Rectal smooth muscle tissue (tissue), 1 donor: ENCODE measurements around the gene CPA2.
"Not testable (repeated sequence)": the region's sequence is repeated elsewhere in the genome, so short reads cannot be mapped to it uniquely, and the experiment has no call there.

Experiments used
- H3K27ac ChIP-seq: one replicate; pipeline ENCODE4 v1.7.0; 2013; ENCODE audit warnings: low read depth, low read length, inconsistent platforms
- H3K27me3 ChIP-seq: one replicate; pipeline ENCODE4 v1.7.0; 2013; ENCODE audit warnings: low read length; ENCODE audit not compliant: control insufficient read depth, insufficient read depth
- H3K36me3 ChIP-seq: one replicate; pipeline ENCODE4 v1.7.0; 2013; ENCODE audit warnings: low read length; ENCODE audit not compliant: control insufficient read depth, insufficient read depth
- H3K4me1 ChIP-seq: one replicate; pipeline ENCODE4 v1.7.0; 2013; ENCODE audit warnings: low read length; ENCODE audit not compliant: control insufficient read depth, insufficient read depth
- H3K4me3 ChIP-seq: one replicate; pipeline ENCODE4 v1.7.0; 2013; ENCODE audit warnings: low read length
- H3K9ac ChIP-seq: one replicate; pipeline ENCODE4 v1.7.0; 2013; ENCODE audit warnings: low read length

The CPA2 gene

GRCh38 chr7:130232209-130232608 lies 34.5 kb upstream of the CPA2 start:
- no peaks in the 10 kb centered on the region for H3K36me3 ChIP-seq
- H3K9ac ChIP-seq = no peak overlapping the region

GRCh38 chr7:130234078-130234477 lies 32.6 kb upstream of the CPA2 start:
- H3K36me3 ChIP-seq = no peaks in the 10 kb centered on the region
- H3K27ac ChIP-seq = no peak overlapping the region
- no peak overlapping the region for H3K4me3 ChIP-seq
- H3K9ac ChIP-seq = no peak overlapping the region
- H3K27me3 ChIP-seq = no peaks in the 10 kb centered on the region
- no peaks in the 10 kb centered on the region for H3K4me1 ChIP-seq

More at GRCh38 chr7:130232209-130232608, 34.5 kb upstream of the CPA2 start:
- Histone ChIP-seq H3K4me1 (peaks cover 6% of the 10 kb centered on the region), H3K27me3 (no peaks in the 10 kb centered on the region), H3K27ac (no peak overlapping the region), H3K4me3 (no peak overlapping the region)

GRCh38 chr7:130236361-130236760 lies 30.3 kb upstream of the CPA2 start:
- not testable (repeated sequence) for H3K4me1 ChIP-seq, H3K4me3 ChIP-seq, H3K36me3 ChIP-seq, H3K9ac ChIP-seq, H3K27me3 ChIP-seq, H3K27ac ChIP-seq

- Histone ChIP-seq H3K27me3 (no peaks in the 10 kb centered on the region), H3K36me3 (no peaks in the 10 kb centered on the region), H3K9ac (no peak overlapping the region), H3K27ac (no peak overlapping the region), H3K4me1 (no peaks in the 10 kb centered on the region), H3K4me3 (no peak overlapping the region)
Measured at GRCh38 chr7:130240240-130240639, 26.4 kb upstream of the CPA2 start.

GRCh38 chr7:130242198-130243014 lies 24.3 kb upstream of the CPA2 start:
- Histone ChIP-seq H3K27ac (no peak overlapping the region), H3K4me3 (no peak overlapping the region), H3K36me3 (no peaks in the 10 kb centered on the region), H3K27me3 (no peaks in the 10 kb centered on the region), H3K4me1 (no peaks in the 10 kb centered on the region), H3K9ac (no peak overlapping the region)

- H3K4me3 ChIP-seq = not testable (repeated sequence)
Measured at GRCh38 chr7:130243486-130243885, 23.2 kb upstream of the CPA2 start.

GRCh38 chr7:130246491-130246890 lies 20.2 kb upstream of the CPA2 start:
- not testable (repeated sequence) for H3K9ac ChIP-seq, H3K27me3 ChIP-seq, H3K36me3 ChIP-seq, H3K4me1 ChIP-seq, H3K27ac ChIP-seq, H3K4me3 ChIP-seq

More at GRCh38 chr7:130243486-130243885, 23.2 kb upstream of the CPA2 start:
- not testable (repeated sequence) for H3K27me3 ChIP-seq, H3K27ac ChIP-seq, H3K4me1 ChIP-seq, H3K36me3 ChIP-seq, H3K9ac ChIP-seq

GRCh38 chr7:130248842-130249241 lies 17.8 kb upstream of the CPA2 start:
- H3K27me3 ChIP-seq, H3K4me1 ChIP-seq, H3K4me3 ChIP-seq, H3K27ac ChIP-seq, H3K36me3 ChIP-seq, H3K9ac ChIP-seq: not testable (repeated sequence)

GRCh38 chr7:130249626-130250025 lies 17.0 kb upstream of the CPA2 start:
- not testable (repeated sequence) for H3K9ac ChIP-seq, H3K27ac ChIP-seq, H3K27me3 ChIP-seq, H3K4me1 ChIP-seq, H3K36me3 ChIP-seq, H3K4me3 ChIP-seq

GRCh38 chr7:130254555-130254954 lies 12.1 kb upstream of the CPA2 start:
- Histone ChIP-seq H3K4me3 (no peak overlapping the region), H3K9ac (no peak overlapping the region), H3K4me1 (no peaks in the 10 kb centered on the region), H3K27ac (no peak overlapping the region), H3K27me3 (no peaks in the 10 kb centered on the region), H3K36me3 (no peaks in the 10 kb centered on the region)

GRCh38 chr7:130256704-130257103 lies 10.0 kb upstream of the CPA2 start:
- Histone ChIP-seq H3K27me3 (no peaks in the 10 kb centered on the region), H3K27ac (no peak overlapping the region), H3K36me3 (no peaks in the 10 kb centered on the region), H3K4me3 (no peak overlapping the region), H3K9ac (no peak overlapping the region), H3K4me1 (no peaks in the 10 kb centered on the region)

GRCh38 chr7:130258494-130259078 lies 8.1 kb upstream of the CPA2 start:
- H3K27me3 ChIP-seq = no peaks in the 10 kb centered on the region
- no peaks in the 10 kb centered on the region for H3K4me1 ChIP-seq
- H3K4me3 ChIP-seq = no peak overlapping the region
- no peak overlapping the region for H3K9ac ChIP-seq
- H3K36me3 ChIP-seq = no peaks in the 10 kb centered on the region
- no peak overlapping the region for H3K27ac ChIP-seq

- H3K9ac ChIP-seq = no peak overlapping the region
- H3K36me3 ChIP-seq = no peaks in the 10 kb centered on the region
- H3K4me3 ChIP-seq = no peak overlapping the region
- no peaks in the 10 kb centered on the region for H3K27me3 ChIP-seq
- H3K27ac ChIP-seq = no peak overlapping the region
- H3K4me1 ChIP-seq = no peaks in the 10 kb centered on the region
Measured at GRCh38 chr7:130262448-130262847, 4.2 kb upstream of the CPA2 start.
